ENCODE data around the gene NBDY.
A peak's percentile ranks its signal among the peaks of the same experiment; 100 is the strongest.

The NBDY gene

DNA sequence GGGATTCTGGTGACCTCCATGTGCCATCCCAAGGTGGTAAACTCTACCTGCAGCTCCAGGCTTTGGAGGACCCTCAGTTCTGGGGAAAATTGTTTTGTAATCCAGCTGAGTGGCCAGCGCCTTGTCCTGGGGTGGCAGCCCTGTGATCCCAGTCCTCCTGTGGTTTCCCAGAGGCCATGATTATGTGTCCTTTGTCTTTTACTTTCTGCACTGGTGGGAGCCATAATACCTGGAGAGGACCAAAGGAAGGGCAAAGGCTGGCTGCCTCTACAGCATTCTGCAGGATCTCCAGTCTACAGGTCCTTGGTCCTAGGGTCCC, 64.0 kb downstream of the NBDY start:
- Histone ChIP-seq H3K27ac (ENCODE audit: low read depth, low read length) (no peak overlapping the region), H3K4me1 (ENCODE audit: control insufficient read depth, insufficient read depth, low read length) (no peaks in the 10 kb centered on the region), H3K36me3 (ENCODE audit: control insufficient read depth, insufficient read depth, low read length) (no peaks in the 10 kb centered on the region), H3K9ac (ENCODE audit: low read length) (no peak overlapping the region), H3K4me3 (ENCODE audit: low read length) (no peak overlapping the region), H3K27me3 (ENCODE audit: control insufficient read depth, insufficient read depth, low read length) (no peaks in the 10 kb centered on the region)

DNA sequence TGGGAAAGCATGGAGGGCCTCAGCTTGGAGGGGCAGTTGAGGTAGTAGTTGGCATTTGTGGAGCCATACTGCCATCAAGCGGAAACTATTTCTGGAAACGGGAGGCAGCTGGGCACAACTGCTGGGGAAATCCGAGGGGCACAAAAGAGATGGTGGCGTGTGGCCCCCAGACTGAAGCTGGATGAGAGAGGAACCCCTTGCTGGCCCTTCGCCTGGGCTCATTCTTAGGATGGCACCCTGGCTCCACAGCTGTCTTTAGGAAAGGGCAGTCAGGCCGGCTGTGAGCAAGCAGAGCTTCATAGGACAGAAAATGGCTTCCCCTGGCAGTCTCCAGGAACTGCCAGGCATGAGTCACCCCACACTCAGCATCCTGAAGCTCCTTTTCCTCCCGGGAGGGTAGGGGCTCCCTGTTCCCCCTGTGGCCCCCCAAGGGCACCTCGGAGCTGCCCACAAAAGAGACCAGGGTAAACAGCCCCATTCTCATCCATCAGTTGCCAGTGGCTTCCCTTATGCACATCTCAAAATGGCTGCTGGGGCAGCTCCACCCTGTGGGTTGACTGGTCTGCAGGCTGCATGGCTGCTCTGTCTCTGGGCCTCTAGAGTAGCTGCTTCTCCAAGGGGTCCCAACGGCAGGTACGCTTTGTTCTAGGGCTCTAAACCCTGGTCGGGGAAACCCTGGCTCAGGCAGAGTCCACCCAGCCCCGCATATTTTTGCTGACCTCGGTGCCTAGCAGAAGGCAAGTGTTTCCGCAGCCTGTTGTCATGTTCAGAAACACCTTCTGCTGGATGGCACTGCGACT, 64.7 kb downstream of the NBDY start:
- Histone ChIP-seq H3K36me3 (ENCODE audit: control insufficient read depth, insufficient read depth, low read length) (no peaks in the 10 kb centered on the region), H3K27me3 (ENCODE audit: control insufficient read depth, insufficient read depth, low read length) (no peaks in the 10 kb centered on the region), H3K4me1 (ENCODE audit: control insufficient read depth, insufficient read depth, low read length) (no peaks in the 10 kb centered on the region), H3K9ac (ENCODE audit: low read length) (no peak overlapping the region), H3K27ac (ENCODE audit: low read depth, low read length) (no peak overlapping the region), H3K4me3 (ENCODE audit: low read length) (no peak overlapping the region)

DNA sequence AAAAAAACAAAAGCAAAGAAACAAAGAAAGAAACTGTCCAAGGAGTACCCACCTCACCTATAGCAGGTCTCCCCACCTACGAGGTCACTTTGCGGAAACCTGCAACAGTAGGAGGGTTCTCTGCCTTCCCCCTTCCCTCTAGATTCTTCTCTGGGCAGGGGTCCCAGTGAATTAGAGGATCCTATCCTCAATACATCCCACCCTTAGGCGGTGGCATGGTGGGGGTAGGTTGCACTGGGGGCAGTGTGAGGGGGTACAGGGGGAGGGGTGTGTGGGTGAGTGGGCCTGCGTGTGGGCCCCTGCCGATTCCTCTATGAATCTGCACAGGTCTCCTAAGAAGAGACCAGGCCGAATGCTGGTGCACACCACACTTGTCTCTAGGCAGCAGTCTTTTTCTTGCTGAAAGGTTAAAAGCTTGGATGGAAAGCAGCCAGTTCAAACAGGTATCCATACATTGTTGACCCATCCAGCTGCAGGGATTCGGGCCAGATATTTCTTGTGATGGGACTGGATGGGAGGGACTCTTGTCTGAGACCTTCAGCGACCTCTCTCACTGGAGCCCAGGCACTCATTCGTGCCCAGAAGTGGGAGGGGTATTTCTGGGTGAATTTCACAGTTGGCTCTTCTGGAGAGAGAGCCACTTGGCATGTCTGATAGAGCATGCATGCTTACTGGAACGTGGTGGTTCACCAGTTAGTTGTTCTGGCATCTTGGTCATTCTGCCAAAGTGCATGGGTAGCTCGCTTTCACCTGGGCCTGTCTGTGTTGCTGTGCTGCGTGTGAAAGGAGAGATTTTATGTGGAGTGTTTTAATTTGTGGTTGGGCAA, 65.6 kb downstream of the NBDY start:
- Histone ChIP-seq H3K36me3 (ENCODE audit: control insufficient read depth, insufficient read depth, low read length) (no peaks in the 10 kb centered on the region), H3K4me1 (ENCODE audit: control insufficient read depth, insufficient read depth, low read length) (no peaks in the 10 kb centered on the region), H3K27ac (ENCODE audit: low read depth, low read length) (no peak overlapping the region), H3K9ac (ENCODE audit: low read length) (no peak overlapping the region), H3K27me3 (ENCODE audit: control insufficient read depth, insufficient read depth, low read length) (no peaks in the 10 kb centered on the region), H3K4me3 (ENCODE audit: low read length) (no peak overlapping the region)

DNA sequence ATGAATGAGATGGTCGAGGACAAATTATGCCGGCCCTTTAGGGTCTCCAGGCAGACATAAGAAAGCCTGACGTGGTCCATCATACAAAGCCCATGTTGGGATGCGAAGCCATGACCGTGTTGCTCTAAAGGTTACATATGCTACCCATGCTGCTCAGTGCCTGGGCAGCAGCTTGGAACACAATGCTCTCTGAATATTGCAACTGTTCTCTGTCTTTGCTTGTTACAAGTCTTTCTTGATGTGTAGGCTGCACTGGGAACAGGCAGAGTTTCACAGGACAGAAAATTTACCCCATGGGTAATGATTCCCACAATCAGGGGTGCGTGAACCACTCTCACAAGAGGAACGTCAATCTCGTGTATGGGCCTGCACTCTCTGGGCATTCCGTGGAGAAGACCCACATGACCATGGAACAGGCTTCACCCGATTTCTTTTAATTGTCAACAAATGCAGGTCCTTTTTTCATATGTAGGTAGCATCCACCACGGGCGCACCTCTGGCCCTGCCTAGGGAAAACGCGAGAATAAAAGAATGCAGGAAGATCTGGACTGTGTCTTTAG, 66.3 kb downstream of the NBDY start:
- H3K36me3 ChIP-seq (ENCODE audit: control insufficient read depth, insufficient read depth, low read length) = no peaks in the 10 kb centered on the region
- no peaks in the 10 kb centered on the region for H3K27me3 ChIP-seq (ENCODE audit: control insufficient read depth, insufficient read depth, low read length)
- no peak overlapping the region for H3K4me3 ChIP-seq (ENCODE audit: low read length)
- no peaks in the 10 kb centered on the region for H3K4me1 ChIP-seq (ENCODE audit: control insufficient read depth, insufficient read depth, low read length)
- H3K9ac ChIP-seq (ENCODE audit: low read length) = no peak overlapping the region
- no peak overlapping the region for H3K27ac ChIP-seq (ENCODE audit: low read depth, low read length)

DNA sequence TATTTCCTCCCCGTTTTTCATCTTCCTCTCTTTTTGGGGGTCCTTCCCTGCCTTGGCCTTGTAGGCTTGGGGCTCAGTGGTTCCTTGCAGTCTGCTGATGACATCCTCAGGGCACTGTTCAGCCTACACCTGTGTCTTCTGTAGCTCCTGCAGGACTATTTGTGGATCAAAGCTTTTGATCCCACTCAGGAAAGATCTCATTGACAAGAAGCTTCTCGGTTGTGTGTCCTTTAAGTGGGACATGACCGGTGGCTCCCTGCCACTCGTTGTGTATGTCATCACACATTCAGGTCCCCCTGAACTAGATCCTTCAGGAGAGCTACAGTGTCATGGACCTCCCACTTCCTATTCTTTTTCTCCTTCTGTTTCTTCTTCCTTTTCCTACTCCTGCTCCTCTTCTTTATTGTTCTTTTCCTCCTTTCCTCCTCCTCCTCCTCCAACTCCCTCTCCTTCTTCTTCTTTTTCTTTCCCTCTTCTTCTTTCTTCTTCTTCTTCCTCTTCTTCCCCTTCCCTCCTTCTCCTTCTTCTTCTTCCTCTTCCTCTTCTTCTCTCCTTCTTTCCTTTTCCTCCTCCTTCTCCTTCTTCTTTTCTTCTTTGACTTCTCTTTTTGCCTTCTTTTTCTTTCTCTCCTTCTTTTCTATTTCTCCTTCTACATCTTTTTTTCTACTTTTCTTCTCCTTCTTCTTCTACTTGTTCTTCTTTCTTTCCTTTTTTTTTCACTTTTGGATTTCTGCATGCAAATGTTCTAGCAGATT, 67.8 kb downstream of the NBDY start:
- H3K27ac ChIP-seq (ENCODE audit: low read depth, low read length) = no peak overlapping the region
- no peak overlapping the region for H3K4me3 ChIP-seq (ENCODE audit: low read length)
- no peak overlapping the region for H3K9ac ChIP-seq (ENCODE audit: low read length)
- no peaks in the 10 kb centered on the region for H3K27me3 ChIP-seq (ENCODE audit: control insufficient read depth, insufficient read depth, low read length)
- H3K4me1 ChIP-seq (ENCODE audit: control insufficient read depth, insufficient read depth, low read length) = no peaks in the 10 kb centered on the region
- no peaks in the 10 kb centered on the region for H3K36me3 ChIP-seq (ENCODE audit: control insufficient read depth, insufficient read depth, low read length)

DNA sequence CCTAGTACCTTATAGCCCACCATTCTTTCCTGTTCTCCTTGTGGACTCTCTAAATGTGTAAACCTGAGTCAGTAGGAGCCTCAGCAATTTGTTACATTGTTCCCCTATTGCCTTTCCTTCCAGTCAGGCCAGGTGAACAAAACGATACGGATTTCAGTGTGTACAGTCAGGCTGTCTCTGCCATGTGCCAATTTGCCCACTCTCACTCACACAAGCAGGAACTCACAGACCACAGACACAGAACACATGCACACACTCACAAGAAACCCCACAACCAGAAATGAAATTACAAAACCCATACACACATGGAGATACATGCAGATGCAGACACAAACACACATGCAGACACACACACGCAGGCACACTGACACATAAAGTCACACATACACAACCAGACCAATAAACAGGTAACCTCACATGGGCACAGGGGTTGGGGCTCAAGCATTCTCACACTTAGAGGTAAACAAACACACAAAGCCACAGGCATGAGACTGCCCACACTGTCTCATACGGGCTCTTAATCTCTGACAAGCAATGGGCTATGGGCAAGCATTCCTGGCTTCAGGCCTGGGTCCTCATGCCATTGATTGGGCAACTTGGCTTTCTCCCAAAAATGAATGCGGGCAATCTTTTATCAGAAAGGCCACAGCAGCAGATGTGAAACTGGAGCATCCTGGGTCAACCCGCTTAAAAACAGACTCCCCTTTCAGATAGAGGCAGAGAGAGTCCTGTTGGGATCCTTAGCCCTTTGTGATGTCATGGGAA, 68.7 kb downstream of the NBDY start:
- Histone ChIP-seq H3K27ac (ENCODE audit: low read depth, low read length) (no peak overlapping the region), H3K4me3 (ENCODE audit: low read length) (no peak overlapping the region)

DNA sequence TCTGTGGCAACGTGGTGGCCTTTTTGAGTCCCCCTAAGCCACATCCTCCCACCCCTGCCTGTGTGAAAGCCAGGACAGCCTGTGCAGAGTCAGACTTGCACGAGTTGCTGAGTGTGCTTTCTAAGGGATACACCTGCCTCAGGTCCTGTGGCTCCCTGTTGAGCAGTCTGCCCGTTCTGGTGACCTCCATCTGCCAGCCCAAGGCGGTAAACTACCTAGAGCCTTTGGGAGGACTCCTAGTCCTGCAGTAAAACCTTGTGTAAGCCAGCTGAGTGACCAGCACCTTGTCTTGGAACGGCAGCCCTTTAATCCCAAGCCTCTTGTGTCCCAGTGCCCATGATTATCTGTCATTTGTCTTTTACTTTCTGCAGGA, 69.3 kb downstream of the NBDY start:
- Histone ChIP-seq H3K27ac (ENCODE audit: low read depth, low read length) (no peak overlapping the region), H3K4me3 (ENCODE audit: low read length) (no peak overlapping the region), H3K36me3 (ENCODE audit: control insufficient read depth, insufficient read depth, low read length) (no peaks in the 10 kb centered on the region), H3K27me3 (ENCODE audit: control insufficient read depth, insufficient read depth, low read length) (no peaks in the 10 kb centered on the region), H3K4me1 (ENCODE audit: control insufficient read depth, insufficient read depth, low read length) (peaks cover 4% of the 10 kb centered on the region), H3K9ac (ENCODE audit: low read length) (no peak overlapping the region)

More for the DNA sequence above, 68.7 kb downstream of the NBDY start:
- Histone ChIP-seq H3K27me3 (ENCODE audit: control insufficient read depth, insufficient read depth, low read length) (no peaks in the 10 kb centered on the region), H3K4me1 (ENCODE audit: control insufficient read depth, insufficient read depth, low read length) (peaks cover 4% of the 10 kb centered on the region), H3K36me3 (ENCODE audit: control insufficient read depth, insufficient read depth, low read length) (no peaks in the 10 kb centered on the region), H3K9ac (ENCODE audit: low read length) (no peak overlapping the region)

DNA sequence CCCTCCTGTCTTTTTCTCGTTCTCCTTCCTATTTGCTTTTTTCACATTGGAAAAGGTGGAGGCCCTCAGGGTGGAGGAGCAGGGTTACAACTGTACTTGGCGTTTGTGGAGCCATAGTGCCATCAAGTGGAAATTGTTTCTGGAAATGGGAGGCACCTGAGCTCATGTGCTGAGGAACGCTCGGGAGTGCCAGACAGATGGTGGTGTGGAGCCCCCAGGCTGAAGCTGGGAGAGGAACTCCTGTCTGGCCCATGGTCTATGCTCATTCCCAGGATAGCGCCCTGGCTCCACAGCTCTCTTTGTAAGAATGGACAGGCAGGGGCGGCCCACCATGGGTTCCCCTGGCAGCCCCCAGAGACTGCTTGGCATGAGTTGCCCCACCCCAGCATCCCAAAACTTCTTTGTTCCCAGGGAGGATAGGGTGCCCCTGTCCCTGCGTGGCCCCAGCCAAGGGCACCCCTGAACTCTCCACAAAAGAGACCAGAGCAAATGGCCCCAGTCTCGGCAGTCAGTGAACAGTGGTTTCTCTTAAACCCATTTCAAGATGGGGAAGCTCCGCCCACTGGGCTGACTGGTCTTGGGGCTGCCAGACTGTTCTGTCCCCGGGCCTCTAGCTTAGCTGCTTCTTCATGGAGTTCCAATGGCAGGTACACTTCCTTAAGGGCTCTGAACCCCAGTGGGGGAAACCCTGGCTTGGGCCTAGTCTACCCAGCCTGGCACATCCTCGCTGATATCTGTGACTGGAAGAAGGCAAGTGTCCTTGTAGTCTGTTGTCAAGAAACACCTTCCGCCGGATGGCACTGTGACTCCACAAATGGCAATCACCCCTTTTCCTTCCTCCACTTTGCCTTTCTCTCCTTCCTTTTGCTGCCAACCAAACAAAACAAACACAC, 70.1 kb downstream of the NBDY start:
- Histone ChIP-seq H3K9ac (ENCODE audit: low read length) (no peak overlapping the region), H3K36me3 (ENCODE audit: control insufficient read depth, insufficient read depth, low read length) (no peaks in the 10 kb centered on the region), H3K27ac (ENCODE audit: low read depth, low read length) (no peak overlapping the region)

DNA sequence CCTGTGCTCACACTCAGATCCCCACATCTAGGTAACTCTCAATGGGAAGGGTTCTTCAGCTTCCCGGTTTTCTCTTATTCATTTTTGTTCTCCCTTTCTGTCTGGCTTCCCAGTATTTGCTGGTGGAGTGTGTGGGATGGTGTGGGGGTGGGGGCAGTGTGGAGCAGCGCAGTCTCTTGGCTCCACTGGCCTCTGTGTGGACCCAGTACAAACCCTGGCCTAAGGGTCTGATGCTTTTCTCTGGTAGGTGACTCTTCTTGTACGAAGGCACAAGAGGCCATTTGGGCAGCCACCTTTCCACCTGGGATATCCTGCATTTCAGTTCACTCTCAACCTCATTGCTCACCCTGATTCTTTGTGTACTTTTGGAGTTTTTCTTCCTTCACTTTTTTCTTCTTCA, 71.3 kb downstream of the NBDY start:
- Histone ChIP-seq H3K36me3 (ENCODE audit: control insufficient read depth, insufficient read depth, low read length) (no peaks in the 10 kb centered on the region), H3K27me3 (ENCODE audit: control insufficient read depth, insufficient read depth, low read length) (no peaks in the 10 kb centered on the region), H3K4me3 (ENCODE audit: low read length) (no peak overlapping the region), H3K27ac (ENCODE audit: low read depth, low read length) (no peak overlapping the region), H3K4me1 (ENCODE audit: control insufficient read depth, insufficient read depth, low read length) (peaks cover 4% of the 10 kb centered on the region), H3K9ac (ENCODE audit: low read length) (no peak overlapping the region)

More for the DNA sequence above, 70.1 kb downstream of the NBDY start:
- no peaks in the 10 kb centered on the region for H3K27me3 ChIP-seq (ENCODE audit: control insufficient read depth, insufficient read depth, low read length)
- H3K4me1 ChIP-seq (ENCODE audit: control insufficient read depth, insufficient read depth, low read length) = peaks cover 4% of the 10 kb centered on the region
- no peak overlapping the region for H3K4me3 ChIP-seq (ENCODE audit: low read length)

DNA sequence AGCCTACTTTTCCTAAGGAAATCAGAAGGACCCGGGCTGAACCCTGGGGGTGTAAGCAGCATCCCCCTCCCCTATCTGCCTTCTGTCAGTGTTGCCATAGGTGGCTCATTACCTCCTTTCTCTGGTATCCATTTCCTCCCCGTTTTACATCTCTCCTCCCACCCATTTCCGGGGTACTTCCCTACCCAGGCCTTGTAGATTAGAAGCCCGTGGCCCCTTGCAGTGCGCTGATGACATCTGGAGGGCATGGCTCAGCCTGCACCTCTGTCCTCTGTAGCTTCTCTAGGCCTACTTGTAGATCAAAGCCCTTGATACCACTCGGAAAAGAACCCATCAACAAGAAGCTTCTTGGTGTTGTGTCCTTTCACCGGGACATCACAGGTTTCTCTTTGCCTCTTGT, 71.8 kb downstream of the NBDY start:
- no peak overlapping the region for H3K4me3 ChIP-seq (ENCODE audit: low read length)
- H3K36me3 ChIP-seq (ENCODE audit: control insufficient read depth, insufficient read depth, low read length) = no peaks in the 10 kb centered on the region
- H3K9ac ChIP-seq (ENCODE audit: low read length) = no peak overlapping the region
- H3K27me3 ChIP-seq (ENCODE audit: control insufficient read depth, insufficient read depth, low read length) = no peaks in the 10 kb centered on the region
- H3K27ac ChIP-seq (ENCODE audit: low read depth, low read length) = no peak overlapping the region
- peaks cover 4% of the 10 kb centered on the region for H3K4me1 ChIP-seq (ENCODE audit: control insufficient read depth, insufficient read depth, low read length)

DNA sequence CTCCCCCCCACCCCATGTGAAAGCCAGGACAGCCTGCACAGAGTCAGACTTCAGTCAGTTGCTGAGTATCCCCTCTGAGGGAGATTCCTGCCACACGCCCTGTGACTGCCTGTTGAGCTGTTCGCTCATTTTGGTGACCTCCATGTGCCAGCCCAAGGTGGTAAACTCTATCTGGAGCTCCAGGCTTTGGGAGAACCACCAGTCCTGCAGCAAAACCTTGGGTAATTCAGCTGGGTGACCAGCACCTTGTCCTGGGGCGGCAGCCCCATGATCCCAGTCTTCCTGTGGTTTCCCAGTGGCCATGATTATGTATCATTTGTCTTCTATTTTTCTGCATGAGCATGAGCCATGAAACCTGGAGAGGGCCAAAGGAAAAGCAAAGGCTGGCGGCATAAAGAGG, 73.4 kb downstream of the NBDY start:
- Histone ChIP-seq H3K4me1 (ENCODE audit: control insufficient read depth, insufficient read depth, low read length) (peaks cover 4% of the 10 kb centered on the region), H3K36me3 (ENCODE audit: control insufficient read depth, insufficient read depth, low read length) (no peaks in the 10 kb centered on the region), H3K27ac (ENCODE audit: low read depth, low read length) (no peak overlapping the region), H3K27me3 (ENCODE audit: control insufficient read depth, insufficient read depth, low read length) (no peaks in the 10 kb centered on the region), H3K4me3 (ENCODE audit: low read length) (peak overlapping the region; percentile 88), H3K9ac (ENCODE audit: low read length) (no peak overlapping the region)

Data from rectal smooth muscle tissue (tissue), 1 donor.